K562 (cell line): ENCODE results near the gene URGCP. TPM values are rescaled to one million over a fixed set of nuclear protein-coding genes. Genes with fewer than 3 reads are reported as not detected.

Experiments
- ATAC-seq: fragments of 200-7000 bp; cut with Tn5 transposase; 3 replicates; pipeline ENCODE4 v1.9.1; 2020; ENCODE audit warnings: moderate library complexity
- BruUV-seq: library from RNA; stranded (reverse); fragments of 400-500 nt; replicated peaks from 2 replicates; lab custom pipeline; 2021; lab: Mats Ljungman, UMichigan
- CTCF ChIA-PET: fragments of 300-600 bp; formaldehyde crosslinking; extraction: SDS; loops from one replicate; lab custom pipeline; 2021; ENCODE audit warnings: low intra/inter-chr PET ratio; lab: Yijun Ruan, JAX
- POLR2A ChIA-PET: fragments of 300-600, 350-650 bp; sonication (Branson Sonifier 250); formaldehyde crosslinking; extraction: SDS; loops from one replicate; lab custom pipeline; 2021; ENCODE audit warnings: antibody characterized with exemption, inconsistent platforms; lab: Yijun Ruan, JAX
- DNase-seq, 4 experiments: peaks; one replicate each; pipeline versions ENCODE4 v3.0.0 to v3.0.0-alpha.2; 2011 to 2018; ENCODE audit warnings: low spot score in 3 of 4, mixed read lengths in 3 of 4; ENCODE audit errors: extremely low read depth in 1 of 4
- FAIRE-seq: peaks from 2 replicates; lab custom pipeline; 2011; peaks lifted over from hg19 to GRCh38; lab: Jason Lieb, UNC
- H2AFZ ChIP-seq: 2 replicates; pipeline ENCODE4 v1.6.0; 2011; ENCODE audit warnings: low read depth, low read length, control low read depth, inconsistent platforms
- H3K27ac ChIP-seq: fragments of 200-600 bp; 3 replicates; pipeline ENCODE4 v1.8.0; 2011; ENCODE audit warnings: low read depth, mild to moderate bottlenecking, control low read depth, inconsistent platforms, low read length, moderate library complexity, mixed read lengths; ENCODE audit errors: extremely low read depth
- H3K27me3 ChIP-seq, 2 experiments: fragments of 300-600 bp in 1 of 2; 2 replicates in 1 of 2; 3 replicates in 1 of 2; pipeline versions ENCODE4 v1.6.0 to v1.8.0; 2011; ENCODE audit warnings: inconsistent platforms in 2 of 2, low read length in 2 of 2, mild to moderate bottlenecking in 1 of 2, mixed read lengths in 1 of 2, moderate library complexity in 1 of 2; ENCODE audit not compliant: control insufficient read depth in 2 of 2, insufficient read depth in 2 of 2
- H3K36me3 ChIP-seq: fragments of 300-600 bp; 3 replicates; pipeline ENCODE4 v1.8.0; 2011; ENCODE audit warnings: mild to moderate bottlenecking, low read length, inconsistent platforms; ENCODE audit not compliant: control insufficient read depth, insufficient read depth
- H3K4me1 ChIP-seq, 2 experiments: fragments of 200-600 bp in 1 of 2; replicated peaks in 1 of 2; 2 replicates in 1 of 2; 3 replicates in 1 of 2; pipeline versions ENCODE4 v1.5.1 to v1.8.0; 2011; ENCODE audit warnings: inconsistent platforms in 2 of 2, low read length in 2 of 2, mild to moderate bottlenecking in 1 of 2, mixed read lengths in 1 of 2, moderate library complexity in 1 of 2; ENCODE audit not compliant: control insufficient read depth in 2 of 2, insufficient read depth in 2 of 2
- H3K4me2 ChIP-seq: 2 replicates; pipeline ENCODE4 v1.6.1; 2011; ENCODE audit warnings: low read length, control low read depth, inconsistent platforms, mixed read lengths; ENCODE audit not compliant: insufficient read depth
- H3K4me3 ChIP-seq: fragments of 200-600 bp; sonication (generic), shearing (Covaris generic); 2 replicates; pipeline ENCODE4 v1.5.1; 2016; ENCODE audit warnings: control low read depth, inconsistent platforms
- H3K79me2 ChIP-seq: fragments of 200-600 bp; 3 replicates; pipeline ENCODE4 v1.8.0; 2011; ENCODE audit warnings: low read length, inconsistent platforms; ENCODE audit not compliant: control insufficient read depth, insufficient read depth
- H3K9ac ChIP-seq, 2 experiments: 2 replicates each; pipeline versions ENCODE4 v1.6.0 to v1.6.1; 2011; ENCODE audit warnings: low read depth in 2 of 2, low read length in 2 of 2, control low read depth in 1 of 2, inconsistent platforms in 1 of 2, mild to moderate bottlenecking in 1 of 2, mixed read lengths in 1 of 2; ENCODE audit not compliant: insufficient read depth in 1 of 2
- H3K9me1 ChIP-seq: one replicate; pipeline ENCODE4 v1.6.0; 2011; ENCODE audit warnings: inconsistent platforms, mild to moderate bottlenecking, low read length, moderate library complexity; ENCODE audit not compliant: control insufficient read depth, insufficient read depth
- H3K9me3 ChIP-seq: replicated peaks from 2 replicates; pipeline ENCODE4 v1.5.1; 2011; ENCODE audit warnings: low read depth, low read length, inconsistent platforms; ENCODE audit not compliant: control insufficient read depth, insufficient read depth
- H4K20me1 ChIP-seq: replicated peaks from 2 replicates; pipeline ENCODE4 v1.6.1; 2011; ENCODE audit warnings: low read length, inconsistent platforms, mixed read lengths; ENCODE audit not compliant: control insufficient read depth, insufficient read depth
- C11orf30 ChIP-seq: fragments of 450-650 bp; IDR thresholded peaks from 2 replicates; pipeline ENCODE4 v1.6.1; 2016; ENCODE audit warnings: low read depth, mild to moderate bottlenecking
- CEBPG ChIP-seq, 3 experiments: fragments of 200-800 bp in 1 of 3; sonication (Bioruptor generic) in 1 of 3; sonication (generic) in 1 of 3; formaldehyde crosslinking in 1 of 3; IDR thresholded peaks in 2 of 3; conservative IDR thresholded peaks in 1 of 3; 2 replicates each; pipeline versions ENCODE4 v1.6.1 to v1.8.0; 2016 to 2022; ENCODE audit warnings: missing compliant biosample characterization in 2 of 3, missing genetic modification characterization in 2 of 3, mild to moderate bottlenecking in 1 of 3, missing genetic modification reagents in 1 of 3
- HNRNPLL ChIP-seq: fragments of 200-400 bp; formaldehyde crosslinking; IDR thresholded peaks from 2 replicates; pipeline ENCODE4 v1.6.1; 2017; ENCODE audit warnings: low read length, low read depth, mild to moderate bottlenecking; ENCODE audit not compliant: poor library complexity, severe bottlenecking
- HSF4 ChIP-seq: fragments of 250-450 bp; sonication (Bioruptor Pico); IDR thresholded peaks from 2 replicates; pipeline ENCODE4 v2.1.2; 2022; ENCODE audit warnings: mild to moderate bottlenecking, moderate library complexity, borderline replicate concordance
- KAT7 ChIP-seq: sonication (generic); formaldehyde crosslinking; IDR thresholded peaks from 2 replicates; pipeline ENCODE4 v1.8.0; 2022; ENCODE audit warnings: missing genetic modification reagents, mild to moderate bottlenecking, borderline replicate concordance
- MCM3 ChIP-seq: fragments of 450-650 bp; IDR thresholded peaks from 2 replicates; pipeline ENCODE4 v1.6.1; 2016
- MTA1 ChIP-seq: fragments of 450-650 bp; IDR thresholded peaks from 2 replicates; pipeline ENCODE4 v1.6.1; 2017; ENCODE audit warnings: borderline replicate concordance
- NFRKB ChIP-seq: fragments of 450-650 bp; IDR thresholded peaks from 2 replicates; pipeline ENCODE4 v1.6.1; 2016; ENCODE audit warnings: low read depth
- RAD51 ChIP-seq: fragments of 450-650 bp; IDR thresholded peaks from 2 replicates; pipeline ENCODE4 v1.7.1; 2016; ENCODE audit warnings: low read depth, mild to moderate bottlenecking, borderline replicate concordance
- RBM25 ChIP-seq: fragments of 200-400 bp; formaldehyde crosslinking; IDR thresholded peaks from 2 replicates; pipeline ENCODE4 v1.6.1; 2018; ENCODE audit warnings: low read length, low read depth, moderate library complexity; ENCODE audit not compliant: severe bottlenecking
- SIX5 ChIP-seq, 2 experiments: IDR thresholded peaks; 2 replicates each; pipeline ENCODE4 v1.6.1; 2011; ENCODE audit warnings: low read length in 2 of 2, borderline replicate concordance in 1 of 2, low read depth in 1 of 2, mild to moderate bottlenecking in 1 of 2, moderate library complexity in 1 of 2; ENCODE audit not compliant: insufficient read depth in 1 of 2
- SMARCA4 ChIP-seq: fragments of 450-650 bp; IDR thresholded peaks from 2 replicates; pipeline ENCODE4 v1.6.1; 2016
- SP1 ChIP-seq: sonication (generic); formaldehyde crosslinking; IDR thresholded peaks from 2 replicates; pipeline ENCODE4 v1.8.1; 2022; ENCODE audit warnings: mild to moderate bottlenecking, missing genetic modification reagents
- TRIM24 ChIP-seq, 2 experiments: fragments of 450-650 bp; IDR thresholded peaks; 2 replicates each; pipeline ENCODE4 v1.6.1; 2016
- UBTF ChIP-seq, 2 experiments: IDR thresholded peaks; 2 replicates each; pipeline ENCODE4 v1.6.1; 2012; ENCODE audit warnings: improper control_type of control experiment in 2 of 2, low read depth in 2 of 2, low read length in 2 of 2, borderline replicate concordance in 1 of 2
- WGBS: fragments of 100-300 bp; shearing (Covaris generic); methylation state at CpG from one replicate; pipeline ENCODE4 v1.1.6; 2016; ENCODE audit warnings: low coverage, mixed read lengths; ENCODE audit not compliant: insufficient coverage; ENCODE audit errors: missing lambda C conversion rate; 5-methylcytosine and 5-hydroxymethylcytosine counted together
- in situ Hi-C: fragments of 300-500 bp; cut with MboI; formaldehyde crosslinking; loops from 4 replicates; pipeline ENCODE4 v1.15.0; 2018; ENCODE audit warnings: inconsistent platforms, mixed read lengths
- intact Hi-C: fragments of 100-400 bp; cut with micrococcal nuclease; formaldehyde crosslinking; loops from 2 replicates; pipeline ENCODE4 v1.14.2; 2022
- polyA plus RNA-seq, 8 experiments: library from polyadenylated mRNA; depleted of rRNA in 4 of 8; stranded (reverse) in 5 of 8; unstranded in 3 of 8; fragments of >200 nt; fragmentation: Nextera tagmentation in 2 of 8; fragmentation: Illumina TruSeq in 1 of 8; extraction: Ambion mirVana in 2 of 8; extraction: Trizol in 1 of 8; gene quantifications; 2 replicates each; pipeline versions ENCODE4 v1.2.1 to v1.2.3, GENCODE V29; 2011 to 2014; ENCODE audit warnings: inconsistent platforms in 1 of 8, missing spikeins in 1 of 8
- total RNA-seq, 7 experiments: library from RNA; depleted of rRNA in 6 of 7; stranded (reverse); fragments of >200 nt in 6 of 7; fragmentation: Illumina TruSeq in 2 of 7; extraction: Trizol in 2 of 7; gene quantifications; 2 replicates each; pipeline versions ENCODE4 v1.2.1 to v1.2.3, GENCODE V29; 2011 to 2021; ENCODE audit warnings: low replicate concordance in 1 of 7
- TF ChIP-seq, protein P1 (sequence below): fragments of 250-450 bp; sonication (Bioruptor Pico); IDR thresholded peaks from 2 replicates; pipeline ENCODE4 v1.8.0; 2021; ENCODE audit warnings: moderate library complexity, mild to moderate bottlenecking, inconsistent platforms
- TF ChIP-seq, protein P2 (sequence below): fragments of 250-450 bp; sonication (Bioruptor Pico); IDR thresholded peaks from 2 replicates; pipeline ENCODE4 v1.8.0; 2022; ENCODE audit warnings: moderate library complexity, mild to moderate bottlenecking, inconsistent platforms

The URGCP gene
- total and polyA plus RNA-seq, 9 of the 15 experiments (the other 6 are each of a cell fraction or from before 2014, with no cell fraction given), result 1.7 to 25.8 (median 12.5) TPM

GRCh38 chr7:43942250-43942649, 35.9 kb upstream of the URGCP start:
- DNase-seq (no peak), ATAC-seq (no peak), FAIRE-seq (no peak)
- Histone ChIP-seq H2AFZ (no peak overlapping the region), H3K9ac (no peak overlapping the region), H3K36me3 (no peaks in the 10 kb centered on the region), H3K27ac (no peak overlapping the region), H4K20me1 (no peaks in the 10 kb centered on the region), H3K27me3 (no peaks in the 10 kb centered on the region), H3K9me3 (no peaks in the 10 kb centered on the region), H3K4me1 (no peaks in the 10 kb centered on the region; a peak in 1 of 5 replicates), H3K9me1 (no peaks in the 10 kb centered on the region), H3K4me3 (no peak overlapping the region), H3K79me2 (no peaks in the 10 kb centered on the region), H3K4me2 (no peak overlapping the region)
- ChIA-PET POLR2A (interaction anchor here (1.1 to 1.6 kb wide), 2 partner anchors 16 to 405 kb away, joined by 4 to 6 read pairs; partner anchors contain the start of gene UBE2D4), CTCF (no interaction called here)
- in situ Hi-C loops, result no loop called here
- BruUV-seq, result no TSS peak
- WGBS, result 58% methylated on average over 3 of the region's 3 CpGs
- TF ChIP-seq RAD51 (no peak), CEBPG (CRISPR knock-in tag; IDR thresholded peaks at IDR 0.05) (no peak), CEBPG (tag; conservative IDR thresholded peaks at IDR 0.05 in 1 of 2, IDR thresholded peaks at IDR 0.05 in 1 of 2) (no peak), HSF4 (CRISPR knock-in tag) (no peak), TRIM24 (IDR thresholded peaks at IDR 0.05) (no peak), KAT7 (CRISPR knock-in tag) (no peak), HNRNPLL (no peak), SMARCA4 (no peak), SIX5 (IDR thresholded peaks at IDR 0.05; ENCODE audit: borderline replicate concordance in 1 of 2, insufficient read depth in 1 of 2, low read depth in 1 of 2, low read length in 2 of 2) (no peak), MCM3 (no peak), C11orf30 (no peak), MTA1 (no peak), SP1 (CRISPR knock-in tag) (no peak), RBM25 (no peak), NFRKB (no peak), UBTF (IDR thresholded peaks at IDR 0.05; ENCODE audit: borderline replicate concordance in 1 of 2, low read depth in 2 of 2, low read length in 2 of 2) (no peak)
- TF ChIP-seq, protein P1, sequence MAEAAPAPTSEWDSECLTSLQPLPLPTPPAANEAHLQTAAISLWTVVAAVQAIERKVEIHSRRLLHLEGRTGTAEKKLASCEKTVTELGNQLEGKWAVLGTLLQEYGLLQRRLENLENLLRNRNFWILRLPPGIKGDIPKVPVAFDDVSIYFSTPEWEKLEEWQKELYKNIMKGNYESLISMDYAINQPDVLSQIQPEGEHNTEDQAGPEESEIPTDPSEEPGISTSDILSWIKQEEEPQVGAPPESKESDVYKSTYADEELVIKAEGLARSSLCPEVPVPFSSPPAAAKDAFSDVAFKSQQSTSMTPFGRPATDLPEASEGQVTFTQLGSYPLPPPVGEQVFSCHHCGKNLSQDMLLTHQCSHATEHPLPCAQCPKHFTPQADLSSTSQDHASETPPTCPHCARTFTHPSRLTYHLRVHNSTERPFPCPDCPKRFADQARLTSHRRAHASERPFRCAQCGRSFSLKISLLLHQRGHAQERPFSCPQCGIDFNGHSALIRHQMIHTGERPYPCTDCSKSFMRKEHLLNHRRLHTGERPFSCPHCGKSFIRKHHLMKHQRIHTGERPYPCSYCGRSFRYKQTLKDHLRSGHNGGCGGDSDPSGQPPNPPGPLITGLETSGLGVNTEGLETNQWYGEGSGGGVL (CRISPR knock-in tag), result no peak
- TF ChIP-seq, protein P2, sequence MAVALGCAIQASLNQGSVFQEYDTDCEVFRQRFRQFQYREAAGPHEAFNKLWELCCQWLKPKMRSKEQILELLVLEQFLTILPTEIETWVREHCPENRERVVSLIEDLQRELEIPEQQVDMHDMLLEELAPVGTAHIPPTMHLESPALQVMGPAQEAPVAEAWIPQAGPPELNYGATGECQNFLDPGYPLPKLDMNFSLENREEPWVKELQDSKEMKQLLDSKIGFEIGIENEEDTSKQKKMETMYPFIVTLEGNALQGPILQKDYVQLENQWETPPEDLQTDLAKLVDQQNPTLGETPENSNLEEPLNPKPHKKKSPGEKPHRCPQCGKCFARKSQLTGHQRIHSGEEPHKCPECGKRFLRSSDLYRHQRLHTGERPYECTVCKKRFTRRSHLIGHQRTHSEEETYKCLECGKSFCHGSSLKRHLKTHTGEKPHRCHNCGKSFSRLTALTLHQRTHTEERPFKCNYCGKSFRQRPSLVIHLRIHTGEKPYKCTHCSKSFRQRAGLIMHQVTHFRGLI, result no peak
- intact Hi-C loops, result no loop called here
